HPDE6-E6E7 (cell line): ENCODE results near the gene PAQR6.

ENCODE experiments used
- DNase-seq: peaks from one replicate; pipeline ENCODE4 v3.0.0; 2011; ENCODE audit warnings: missing footprints; ENCODE audit errors: extremely low spot score

PAQR6 gene

GRCh38 chr1:156247460-156248322, at the start of gene PAQR6:
Gene PAQR6 (minus strand): TSS chr1:156248056. CDS start chr1:156246731, 1,325 bp downstream.
- no peak for DNase-seq

- DNase-seq: peak; percentile 39
Observed at GRCh38 chr1:156295391-156295947, 47.6 kb upstream of the PAQR6 start, which contains the start of gene GLMP. Gene GLMP (minus strand): TSS chr1:156295679. CDS start chr1:156295645, 34 bp downstream.

GRCh38 chr1:156293895-156294294, 46.0 kb upstream of the PAQR6 start:
- no peak for DNase-seq

- DNase-seq: no peak
Observed at GRCh38 chr1:156293098-156293434, 45.2 kb upstream of the PAQR6 start.

GRCh38 chr1:156291226-156292061, 43.6 kb upstream of the PAQR6 start:
- peak; percentile 88 for DNase-seq

- no peak for DNase-seq
Observed at GRCh38 chr1:156289857-156290256, 42.0 kb upstream of the PAQR6 start.

- DNase-seq: no peak
Observed at GRCh38 chr1:156286061-156286460, 38.2 kb upstream of the PAQR6 start.

GRCh38 chr1:156285437-156285836, 37.6 kb upstream of the PAQR6 start:
- DNase-seq: no peak

GRCh38 chr1:156284757-156285156, 36.9 kb upstream of the PAQR6 start:
- no peak for DNase-seq

- DNase-seq: peak; percentile 67
Observed at GRCh38 chr1:156284112-156284511, 36.3 kb upstream of the PAQR6 start, which contains the start of gene TMEM79. Gene TMEM79 (plus strand): TSS chr1:156284325. CDS start chr1:156285227, 902 bp downstream.

- DNase-seq: no peak
Observed at GRCh38 chr1:156283521-156283920, 35.7 kb upstream of the PAQR6 start.

GRCh38 chr1:156282479-156283222, 34.8 kb upstream of the PAQR6 start, which contains the start of gene SMG5:
Gene SMG5 (minus strand): TSS chr1:156282825. CDS start chr1:156282680, 145 bp downstream.
- peak; percentile 93 for DNase-seq

- no peak for DNase-seq
Observed at GRCh38 chr1:156281693-156282478, 34.0 kb upstream of the PAQR6 start.

GRCh38 chr1:156281281-156281680, 33.4 kb upstream of the PAQR6 start:
- no peak for DNase-seq

GRCh38 chr1:156279837-156280236, 32.0 kb upstream of the PAQR6 start:
- no peak for DNase-seq

GRCh38 chr1:156276966-156277381, 29.1 kb upstream of the PAQR6 start:
- DNase-seq: no peak

GRCh38 chr1:156276532-156276931, 28.7 kb upstream of the PAQR6 start:
- no peak for DNase-seq

- DNase-seq: no peak
Observed at GRCh38 chr1:156270314-156270713, 22.5 kb upstream of the PAQR6 start.

GRCh38 chr1:156268336-156268735, 20.5 kb upstream of the PAQR6 start:
- no peak for DNase-seq

GRCh38 chr1:156266051-156266450, 18.2 kb upstream of the PAQR6 start:
- no peak for DNase-seq

- DNase-seq: no peak
Observed at GRCh38 chr1:156263288-156263655, 15.4 kb upstream of the PAQR6 start.
